OCI-LY1 (cell line): ENCODE results near the gene DLEC1.

ENCODE experiments used
- H2AFZ ChIP-seq: fragments of 200-600 bp; sonication (generic), shearing (Covaris generic); 2 replicates; pipeline ENCODE4 v1.6.0; 2014; ENCODE audit warnings: antibody characterized with exemption, mild to moderate bottlenecking, low read length
- H3F3A ChIP-seq: fragments of 200-600 bp; sonication (generic), shearing (Covaris generic); 2 replicates; pipeline ENCODE4 v1.6.0; 2014; ENCODE audit warnings: mild to moderate bottlenecking, antibody characterized with exemption, low read length, moderate library complexity; ENCODE audit not compliant: insufficient read depth
- H3K27ac ChIP-seq: fragments of 200-600 bp; sonication (generic); 2 replicates; pipeline ENCODE4 v1.5.1; 2014; ENCODE audit warnings: low read length, mixed run types, mild to moderate bottlenecking, low read depth; ENCODE audit not compliant: poor library complexity, severe bottlenecking
- H3K27me3 ChIP-seq: fragments of 200-600 bp; sonication (generic); 2 replicates; pipeline ENCODE4 v1.6.0; 2014; ENCODE audit warnings: antibody characterized with exemption, mild to moderate bottlenecking, low read length, moderate library complexity; ENCODE audit not compliant: insufficient read depth
- H3K36me3 ChIP-seq: fragments of 200-600 bp; sonication (generic); 2 replicates; pipeline ENCODE4 v1.6.1; 2014; ENCODE audit warnings: mild to moderate bottlenecking, antibody characterized with exemption, low read length, moderate library complexity, mixed read lengths; ENCODE audit not compliant: insufficient read depth
- H3K4me1 ChIP-seq: fragments of 200-600 bp; sonication (generic); 2 replicates; pipeline ENCODE4 v1.5.1; 2014; ENCODE audit warnings: mild to moderate bottlenecking, low read length, moderate library complexity; ENCODE audit not compliant: insufficient read depth, severe bottlenecking
- H3K4me2 ChIP-seq: fragments of 200-600 bp; sonication (generic), shearing (Covaris generic); 2 replicates; pipeline ENCODE4 v1.6.1; 2014; ENCODE audit warnings: low read length
- H3K4me3 ChIP-seq: fragments of 200-600 bp; sonication (generic); 2 replicates; pipeline ENCODE4 v1.5.1; 2014; ENCODE audit warnings: low read length, low read depth, mild to moderate bottlenecking, mixed read lengths; ENCODE audit not compliant: poor library complexity, severe bottlenecking
- H3K79me2 ChIP-seq: fragments of 200-600 bp; shearing (Covaris generic); 2 replicates; pipeline ENCODE4 v1.6.1; 2016; ENCODE audit warnings: mixed run types, low read length, mixed read lengths; ENCODE audit not compliant: insufficient read depth
- H3K9ac ChIP-seq: fragments of 200-600 bp; sonication (generic), shearing (Covaris generic); 2 replicates; pipeline ENCODE4 v1.6.1; 2014; ENCODE audit warnings: mild to moderate bottlenecking, low read length, mixed read lengths
- H3K9me2 ChIP-seq: fragments of 200-600 bp; sonication (generic), shearing (Covaris generic); 2 replicates; pipeline ENCODE4 v1.6.1; 2014; ENCODE audit warnings: low read depth, mild to moderate bottlenecking, low read length, mixed read lengths
- H3K9me3 ChIP-seq: fragments of 200-600 bp; shearing (Covaris generic); 2 replicates; pipeline ENCODE4 v1.6.1; 2014; ENCODE audit warnings: low read length, mixed read lengths
- H4K20me1 ChIP-seq: fragments of 200-600 bp; sonication (generic), shearing (Covaris generic); 2 replicates; pipeline ENCODE4 v1.6.0; 2016; ENCODE audit warnings: mild to moderate bottlenecking, low read length; ENCODE audit not compliant: insufficient read depth
- EZH2 ChIP-seq: fragments of 200-600 bp; sonication (generic), shearing (Covaris generic); IDR thresholded peaks from 2 replicates; pipeline ENCODE4 v1.8.0; 2017; ENCODE audit warnings: borderline replicate concordance, mixed run types, mild to moderate bottlenecking, antibody characterized with exemption, low read length, moderate library complexity, mixed read lengths
- TF ChIP-seq, protein P1 (sequence below): fragments of 200-600 bp; sonication (generic), shearing (Covaris generic); IDR thresholded peaks from 2 replicates; pipeline ENCODE4 v1.5.1; 2017; ENCODE audit warnings: mild to moderate bottlenecking, antibody characterized with exemption, low read length, moderate library complexity, mixed read lengths

DLEC1 gene

DNA sequence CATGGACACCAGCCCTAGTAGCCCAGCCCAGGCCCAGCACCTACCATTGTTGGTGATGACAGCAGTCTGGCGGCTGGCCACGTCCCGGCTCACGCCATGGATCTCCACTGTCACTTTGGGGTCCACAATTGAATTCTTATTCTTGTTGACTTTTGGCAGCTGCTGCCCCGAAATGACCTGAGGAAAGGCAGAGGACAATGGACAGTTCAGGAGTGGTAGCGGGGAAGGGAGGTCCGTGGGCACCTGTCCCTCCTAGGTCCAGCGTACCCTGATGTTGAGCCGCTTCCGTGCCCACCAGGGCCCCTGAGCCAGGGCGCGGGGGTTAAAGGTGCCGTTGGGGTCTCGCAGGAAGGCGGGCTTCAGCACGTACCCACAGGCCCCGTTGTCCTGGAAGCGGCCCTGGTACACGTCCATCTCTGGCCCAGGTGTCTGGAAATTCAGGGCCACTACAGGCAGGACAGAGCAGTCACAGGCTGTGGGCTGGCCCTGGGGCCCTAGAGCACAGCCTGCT lies 30.8 kb upstream of the DLEC1 start:
- Histone ChIP-seq H3F3A (no peaks in the 10 kb centered on the region), H3K36me3 (peaks cover 7% of the 10 kb centered on the region; the same call in 1 of the 2 replicates), H3K4me3 (no peak overlapping the region), H3K27ac (no peak overlapping the region), H2AFZ (no peak overlapping the region), H3K4me2 (no peak overlapping the region), H3K79me2 (no peaks in the 10 kb centered on the region), H4K20me1 (no peaks in the 10 kb centered on the region), H3K9me2 (no peaks in the 10 kb centered on the region), H3K27me3 (no peaks in the 10 kb centered on the region), H3K9ac (no peak overlapping the region), H3K9me3 (no peaks in the 10 kb centered on the region), H3K4me1 (peaks cover 4% of the 10 kb centered on the region)
- no peak for TF ChIP-seq EZH2
- TF ChIP-seq, protein P1, sequence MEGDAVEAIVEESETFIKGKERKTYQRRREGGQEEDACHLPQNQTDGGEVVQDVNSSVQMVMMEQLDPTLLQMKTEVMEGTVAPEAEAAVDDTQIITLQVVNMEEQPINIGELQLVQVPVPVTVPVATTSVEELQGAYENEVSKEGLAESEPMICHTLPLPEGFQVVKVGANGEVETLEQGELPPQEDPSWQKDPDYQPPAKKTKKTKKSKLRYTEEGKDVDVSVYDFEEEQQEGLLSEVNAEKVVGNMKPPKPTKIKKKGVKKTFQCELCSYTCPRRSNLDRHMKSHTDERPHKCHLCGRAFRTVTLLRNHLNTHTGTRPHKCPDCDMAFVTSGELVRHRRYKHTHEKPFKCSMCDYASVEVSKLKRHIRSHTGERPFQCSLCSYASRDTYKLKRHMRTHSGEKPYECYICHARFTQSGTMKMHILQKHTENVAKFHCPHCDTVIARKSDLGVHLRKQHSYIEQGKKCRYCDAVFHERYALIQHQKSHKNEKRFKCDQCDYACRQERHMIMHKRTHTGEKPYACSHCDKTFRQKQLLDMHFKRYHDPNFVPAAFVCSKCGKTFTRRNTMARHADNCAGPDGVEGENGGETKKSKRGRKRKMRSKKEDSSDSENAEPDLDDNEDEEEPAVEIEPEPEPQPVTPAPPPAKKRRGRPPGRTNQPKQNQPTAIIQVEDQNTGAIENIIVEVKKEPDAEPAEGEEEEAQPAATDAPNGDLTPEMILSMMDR = no peak

DNA sequence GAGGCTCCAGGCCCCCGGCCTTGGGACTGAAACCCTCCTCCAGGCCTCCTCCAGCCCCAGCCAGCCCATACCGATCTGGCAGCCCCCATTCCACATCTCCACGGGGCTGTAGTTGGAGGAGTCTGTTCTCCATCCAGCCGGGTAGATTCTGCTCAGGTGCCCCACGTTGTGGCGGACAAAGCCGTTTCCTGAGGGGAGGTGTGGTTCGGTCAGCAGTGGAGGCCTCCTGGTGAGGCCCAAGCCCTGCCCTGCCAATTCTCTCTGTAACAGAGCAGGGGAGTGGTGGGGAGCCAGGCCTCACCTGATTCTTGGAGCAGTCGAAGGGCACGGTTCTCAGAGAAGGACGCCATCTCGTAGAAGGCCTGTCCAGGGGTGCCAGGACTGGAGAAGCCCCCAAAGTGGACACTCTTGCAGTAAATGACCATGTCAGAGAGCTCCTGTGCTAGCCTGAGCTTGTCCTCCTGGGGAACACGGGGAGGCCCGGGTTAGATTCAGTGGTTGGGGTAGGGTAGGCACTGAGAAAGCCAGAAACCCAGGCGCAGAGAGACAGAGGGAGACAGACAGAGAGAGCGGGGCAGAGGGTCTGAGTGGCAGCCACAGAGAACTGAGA lies 29.9 kb upstream of the DLEC1 start:
- Histone ChIP-seq H3K4me1 (peaks cover 4% of the 10 kb centered on the region), H3K4me2 (no peak overlapping the region), H3K36me3 (peaks cover 7% of the 10 kb centered on the region; the same call in 1 of the 2 replicates), H3K27me3 (no peaks in the 10 kb centered on the region), H3K9me2 (no peaks in the 10 kb centered on the region), H4K20me1 (no peaks in the 10 kb centered on the region), H3K79me2 (no peaks in the 10 kb centered on the region), H3K9me3 (no peaks in the 10 kb centered on the region), H3K9ac (no peak overlapping the region), H3K27ac (no peak overlapping the region), H3F3A (no peaks in the 10 kb centered on the region), H3K4me3 (no peak overlapping the region), H2AFZ (no peak overlapping the region)
- no peak for TF ChIP-seq EZH2
- TF ChIP-seq, protein P1 = no peak

DNA sequence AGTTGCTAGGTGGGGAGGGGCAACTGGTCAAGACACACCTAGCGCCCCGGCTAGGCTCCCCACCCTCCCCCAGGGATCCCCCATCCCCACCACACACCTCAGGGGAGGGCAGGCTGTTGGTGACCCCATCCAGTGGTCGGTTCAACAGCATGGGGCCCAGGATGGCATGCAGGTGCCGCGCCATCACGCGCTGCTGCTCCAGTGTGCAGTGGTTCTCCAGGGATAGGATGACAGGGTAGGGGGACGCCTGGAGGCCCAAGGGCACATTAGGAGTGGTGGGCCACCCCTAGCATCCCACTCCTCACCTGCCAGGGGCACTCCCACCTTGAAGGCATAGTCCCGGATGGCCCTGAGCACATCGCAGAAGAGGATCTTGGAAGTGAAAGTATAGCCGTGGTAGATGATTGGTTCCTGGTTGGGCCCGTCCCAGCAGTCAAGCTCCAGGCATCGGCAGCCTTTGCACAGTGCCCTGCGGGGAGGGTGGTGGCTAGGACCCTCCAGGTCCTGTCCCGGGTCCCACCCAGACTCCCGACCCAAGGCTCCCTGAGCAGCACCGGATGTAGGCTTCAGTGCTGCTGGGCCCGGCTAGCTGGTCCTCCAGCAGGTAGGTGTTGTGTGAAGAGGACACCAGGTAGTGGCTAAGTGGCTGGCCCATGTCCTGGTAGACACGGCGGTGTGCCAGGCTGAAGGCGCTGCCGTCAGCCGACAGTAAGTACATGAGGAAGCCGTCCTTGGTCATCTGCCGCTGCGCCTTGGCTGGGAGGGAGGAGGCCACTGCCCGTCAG lies 29.0 kb upstream of the DLEC1 start:
- Histone ChIP-seq H3K4me2 (no peak overlapping the region), H2AFZ (no peak overlapping the region), H3K9me2 (no peaks in the 10 kb centered on the region), H3K27ac (no peak overlapping the region), H3F3A (no peaks in the 10 kb centered on the region), H3K9me3 (no peaks in the 10 kb centered on the region), H3K27me3 (no peaks in the 10 kb centered on the region), H3K79me2 (no peaks in the 10 kb centered on the region), H3K4me1 (no peaks in the 10 kb centered on the region), H3K9ac (no peak overlapping the region), H4K20me1 (no peaks in the 10 kb centered on the region), H3K36me3 (peaks cover 7% of the 10 kb centered on the region; the same call in 1 of the 2 replicates), H3K4me3 (no peak overlapping the region)
- TF ChIP-seq EZH2 = no peak
- TF ChIP-seq, protein P1 = no peak
